Activated naive CD8-positive, alpha-beta T cell treated with anti-CD3 and anti-CD28 coated beads for 36 hours (primary cell): ENCODE data around the gene PXYLP1. TPM values are rescaled to one million over a fixed set of nuclear protein-coding genes. Genes with fewer than 3 reads are reported as not detected.
A peak's percentile ranks its signal among the peaks of the same experiment; 100 is the strongest.

Source experiments
- DNase-seq: peaks from one replicate; pipeline ENCODE4 v3.0.0; 2021
- H3K27ac Mint-ChIP-seq: one replicate; pipeline ENCODE4 v1.8.0; 2022; ENCODE audit warnings: mild to moderate bottlenecking, moderate library complexity, mixed read lengths
- H3K27me3 Mint-ChIP-seq: one replicate; pipeline ENCODE4 v1.8.0; 2022; ENCODE audit warnings: mild to moderate bottlenecking, mixed read lengths
- H3K36me3 Mint-ChIP-seq: one replicate; pipeline ENCODE4 v1.8.0; 2021; ENCODE audit warnings: mild to moderate bottlenecking, mixed read lengths
- H3K4me1 Mint-ChIP-seq: one replicate; pipeline ENCODE4 v1.8.0; 2021; ENCODE audit warnings: mixed read lengths
- H3K4me3 Mint-ChIP-seq: one replicate; pipeline ENCODE4 v1.8.0; 2022; ENCODE audit warnings: mild to moderate bottlenecking, moderate library complexity, mixed read lengths
- H3K9me3 Mint-ChIP-seq: one replicate; pipeline ENCODE4 v1.8.0; 2022; ENCODE audit warnings: mixed read lengths
- total RNA-seq, 2 experiments: library from RNA; stranded (reverse); gene quantifications; one replicate each; pipeline ENCODE4 v1.2.3, GENCODE V29; 2021

PXYLP1 gene
- total RNA-seq, 2 experiments from 2014 or later: 9.9 to 10.5 TPM

DNA sequence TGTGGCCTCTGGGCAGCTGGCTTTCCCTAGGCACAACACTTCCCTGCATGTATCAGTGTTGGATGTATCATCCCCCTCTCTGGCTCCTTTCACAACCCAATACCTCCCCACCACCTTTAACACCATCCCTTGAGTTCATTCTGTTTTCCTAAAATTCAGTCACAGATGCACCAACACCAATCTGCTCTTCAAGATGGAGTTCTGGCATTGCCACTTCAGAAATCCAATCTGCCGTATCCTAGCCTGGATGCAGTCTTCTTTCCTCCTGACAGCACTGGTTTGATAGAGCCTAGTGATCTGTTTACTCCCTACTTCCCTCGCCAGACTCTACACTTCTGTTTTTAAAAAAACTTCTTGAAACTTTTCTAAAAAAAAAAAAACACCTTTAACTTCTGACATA is 21.7 kb downstream of the PXYLP1 start:
- Mint-ChIP-seq H3K4me3 (no peak overlapping the region), H3K9me3 (no peaks in the 10 kb centered on the region), H3K27me3 (no peaks in the 10 kb centered on the region), H3K36me3 (no peaks in the 10 kb centered on the region), H3K4me1 (peaks cover 23% of the 10 kb centered on the region), H3K27ac (no peak overlapping the region)
- DNase-seq: no peak

DNA sequence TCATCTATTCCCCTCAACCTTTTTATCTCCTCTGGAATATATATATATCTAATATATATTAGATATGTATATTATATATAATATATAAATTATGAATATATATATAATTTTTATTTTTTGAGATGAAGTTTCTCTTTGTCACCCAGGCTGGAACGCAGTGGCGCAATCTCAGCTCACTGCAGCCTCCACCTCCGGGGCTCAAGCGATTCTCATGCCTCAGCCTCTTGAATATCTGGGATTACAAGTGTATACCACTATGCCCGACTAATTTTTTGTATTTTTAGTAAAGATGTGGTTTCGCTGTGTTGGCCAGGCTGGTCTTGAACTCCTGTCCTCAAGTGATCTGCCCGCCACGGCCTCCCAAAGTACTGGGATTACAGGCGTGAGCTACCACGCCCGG is 22.2 kb downstream of the PXYLP1 start:
- no peak overlapping the region for H3K4me3 Mint-ChIP-seq
- no peaks in the 10 kb centered on the region for H3K9me3 Mint-ChIP-seq
- H3K27me3 Mint-ChIP-seq: no peaks in the 10 kb centered on the region
- H3K4me1 Mint-ChIP-seq: peaks cover 24% of the 10 kb centered on the region
- H3K36me3 Mint-ChIP-seq: no peaks in the 10 kb centered on the region
- H3K27ac Mint-ChIP-seq: no peak overlapping the region
- no peak for DNase-seq

DNA sequence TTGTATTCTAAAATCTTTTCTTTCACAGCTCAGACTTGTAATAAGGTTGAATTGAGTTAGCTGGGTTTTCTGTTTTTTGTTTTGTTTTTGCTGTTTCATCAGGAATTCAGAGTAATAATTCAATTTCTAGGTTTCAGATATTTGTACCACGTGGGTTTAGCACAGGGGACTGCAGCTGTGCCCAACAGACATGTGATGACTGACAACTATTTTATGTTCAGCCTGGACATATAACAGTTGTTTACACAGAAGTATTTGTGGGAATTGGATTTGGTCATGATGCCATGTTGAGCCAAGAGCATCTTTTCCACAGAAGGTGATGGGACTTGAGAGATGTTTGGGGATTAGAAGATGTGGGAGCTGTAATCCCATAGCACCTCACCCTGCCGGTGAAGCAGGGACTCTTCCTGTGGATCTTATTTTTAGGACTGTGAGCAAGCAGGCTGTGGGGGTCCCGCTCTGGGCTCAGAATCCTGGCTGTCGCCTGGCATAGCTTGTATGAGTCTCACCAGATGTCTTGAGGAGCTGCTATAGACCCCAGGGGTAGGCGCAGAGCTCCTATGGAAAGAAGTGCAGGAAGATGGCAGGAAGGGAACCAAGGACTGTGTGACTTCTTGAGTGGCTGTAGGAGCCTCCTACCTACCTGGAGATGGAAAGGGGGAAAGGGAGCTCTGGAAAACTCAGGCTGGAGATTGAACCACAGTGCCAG is 23.7 kb downstream of the PXYLP1 start:
- H3K27ac Mint-ChIP-seq: no peak overlapping the region
- H3K36me3 Mint-ChIP-seq: no peaks in the 10 kb centered on the region
- DNase-seq: no peak
- peaks cover 25% of the 10 kb centered on the region for H3K4me1 Mint-ChIP-seq
- no peak overlapping the region for H3K4me3 Mint-ChIP-seq
- no peaks in the 10 kb centered on the region for H3K9me3 Mint-ChIP-seq
- H3K27me3 Mint-ChIP-seq: no peaks in the 10 kb centered on the region

DNA sequence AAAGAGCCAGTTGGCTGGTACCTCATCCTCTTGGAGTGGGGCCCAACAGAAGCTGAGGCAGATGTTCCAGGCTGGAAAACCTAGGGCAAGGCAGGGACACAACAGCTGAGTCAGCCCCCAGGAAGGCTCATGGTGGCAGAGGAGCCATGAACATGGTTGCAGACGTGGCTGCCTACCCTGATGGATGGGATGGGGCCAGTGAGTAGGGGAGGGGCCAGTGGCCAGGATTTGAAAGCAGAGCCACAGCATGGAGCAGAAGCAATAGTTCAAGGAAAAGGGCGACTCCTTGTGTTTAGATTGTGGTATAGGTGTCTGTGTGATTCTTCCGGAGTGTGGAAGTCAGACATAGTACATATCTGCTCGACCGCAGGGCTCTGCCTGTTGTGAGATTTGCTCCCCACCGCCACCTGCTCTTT is 24.2 kb downstream of the PXYLP1 start:
- Mint-ChIP-seq H3K4me1 (peaks cover 26% of the 10 kb centered on the region), H3K27me3 (no peaks in the 10 kb centered on the region), H3K4me3 (no peak overlapping the region), H3K27ac (no peak overlapping the region), H3K36me3 (peaks cover 2% of the 10 kb centered on the region), H3K9me3 (no peaks in the 10 kb centered on the region)
- no peak for DNase-seq

DNA sequence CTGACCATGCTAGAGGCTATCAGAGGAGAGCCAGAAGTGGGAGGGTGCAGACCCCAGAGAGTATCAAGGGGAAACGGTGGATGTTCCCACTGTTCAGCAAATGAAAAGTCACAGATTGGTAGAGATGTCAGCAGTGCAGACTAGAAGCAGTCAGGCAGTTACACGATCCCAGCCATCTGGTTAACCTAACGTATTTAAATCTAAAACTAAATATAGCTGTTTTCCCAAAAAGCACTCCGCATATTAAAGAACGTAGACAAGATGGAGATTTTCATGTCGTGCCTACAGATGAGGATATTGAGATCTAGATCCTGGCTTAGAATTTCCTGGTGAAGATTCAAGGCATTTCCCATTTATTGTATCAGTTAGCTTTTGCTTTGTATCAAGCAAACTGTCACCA is 25.2 kb downstream of the PXYLP1 start:
- Mint-ChIP-seq H3K9me3 (no peaks in the 10 kb centered on the region), H3K4me1 (peaks cover 36% of the 10 kb centered on the region), H3K36me3 (peaks cover 11% of the 10 kb centered on the region), H3K27me3 (no peaks in the 10 kb centered on the region), H3K27ac (peak overlapping the region; percentile 31), H3K4me3 (no peak overlapping the region)
- no peak for DNase-seq

DNA sequence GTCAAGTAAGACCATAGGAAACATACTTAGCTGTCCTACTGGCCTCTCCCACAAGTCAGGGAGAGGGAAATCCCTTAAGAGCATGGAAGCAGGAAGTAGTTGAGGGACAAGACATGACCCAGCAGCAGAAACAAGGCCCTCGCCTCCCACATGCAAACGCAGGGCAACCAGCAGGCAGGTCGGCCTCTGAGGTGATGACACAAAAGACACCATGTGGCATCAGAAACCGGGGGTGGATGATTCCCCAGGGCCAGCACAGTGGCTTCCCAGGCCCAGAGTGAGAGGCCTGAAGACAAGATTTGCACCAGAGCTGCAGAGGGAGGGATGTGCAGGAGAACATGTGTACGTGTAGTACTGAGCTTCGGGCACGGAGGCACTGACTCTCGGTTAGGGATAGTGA is 26.3 kb downstream of the PXYLP1 start:
- DNase-seq: no peak
- H3K27ac Mint-ChIP-seq: no peak overlapping the region
- H3K36me3 Mint-ChIP-seq: peaks cover 13% of the 10 kb centered on the region
- H3K27me3 Mint-ChIP-seq: no peaks in the 10 kb centered on the region
- H3K4me1 Mint-ChIP-seq: peaks cover 37% of the 10 kb centered on the region
- H3K9me3 Mint-ChIP-seq: no peaks in the 10 kb centered on the region
- H3K4me3 Mint-ChIP-seq: no peak overlapping the region

DNA sequence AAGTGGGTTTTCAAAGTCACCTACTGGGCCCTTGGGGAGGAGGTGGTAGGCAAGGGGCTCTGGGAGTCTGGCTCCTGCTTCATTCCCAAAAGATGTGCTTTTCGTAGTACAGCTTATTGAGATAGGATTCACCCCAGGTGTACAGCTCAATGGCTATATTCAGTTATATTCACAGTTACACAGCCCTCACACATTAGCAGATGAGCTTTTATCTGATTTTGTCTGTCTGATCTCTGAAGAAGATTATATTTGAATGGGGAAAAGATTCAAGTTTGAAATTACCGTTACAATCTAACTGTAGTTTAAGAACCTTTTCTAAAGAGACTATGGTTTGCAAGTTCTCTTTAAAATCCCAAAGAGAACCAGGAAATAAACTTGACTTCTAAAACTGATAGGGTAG is 27.3 kb downstream of the PXYLP1 start:
- H3K27ac Mint-ChIP-seq: peak overlapping the region; percentile 18
- no peak overlapping the region for H3K4me3 Mint-ChIP-seq
- no peaks in the 10 kb centered on the region for H3K9me3 Mint-ChIP-seq
- peaks cover 13% of the 10 kb centered on the region for H3K36me3 Mint-ChIP-seq
- no peaks in the 10 kb centered on the region for H3K27me3 Mint-ChIP-seq
- DNase-seq: no peak
- peaks cover 37% of the 10 kb centered on the region for H3K4me1 Mint-ChIP-seq

DNA sequence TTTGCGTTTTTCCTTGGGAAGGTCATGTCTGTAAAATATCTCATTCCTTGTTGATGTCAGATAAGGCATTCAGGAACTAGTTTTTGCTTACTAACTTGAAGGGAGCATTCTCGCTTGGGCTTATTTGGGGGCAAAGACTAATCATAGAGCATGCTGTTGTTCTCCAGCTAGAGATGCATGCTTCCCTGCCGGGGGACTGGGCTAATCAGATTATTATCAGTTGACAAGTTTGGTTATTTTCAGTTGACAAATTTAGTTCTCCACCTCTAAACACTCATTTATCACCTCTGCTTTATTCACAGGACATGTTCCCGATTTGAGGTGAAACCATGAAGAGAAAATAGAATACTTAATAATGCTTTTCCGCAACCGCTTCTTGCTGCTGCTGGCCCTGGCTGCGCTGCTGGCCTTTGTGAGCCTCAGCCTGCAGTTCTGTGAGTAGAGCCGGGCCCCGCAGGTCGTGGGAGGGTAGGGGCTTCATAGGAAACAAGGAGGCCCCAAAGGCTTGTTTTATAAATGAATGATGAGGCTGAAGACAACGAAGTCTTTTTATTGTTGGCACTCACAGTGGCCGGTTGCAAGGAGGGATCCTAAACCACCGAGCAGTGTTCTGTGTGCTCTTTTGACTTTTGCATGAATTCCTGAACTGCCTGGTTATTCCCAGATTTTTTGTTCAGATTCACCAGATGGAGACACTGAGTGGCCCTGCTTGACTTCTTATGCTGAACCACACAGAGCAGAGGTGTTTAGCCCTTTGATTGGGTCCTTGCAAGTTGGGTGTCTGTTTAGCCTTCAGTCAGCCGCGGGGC is 28.4 kb downstream of the PXYLP1 start:
- Mint-ChIP-seq H3K4me1 (peaks cover 37% of the 10 kb centered on the region), H3K27me3 (no peaks in the 10 kb centered on the region), H3K9me3 (no peaks in the 10 kb centered on the region), H3K27ac (no peak overlapping the region), H3K4me3 (no peak overlapping the region), H3K36me3 (peaks cover 13% of the 10 kb centered on the region)
- DNase-seq: no peak

DNA sequence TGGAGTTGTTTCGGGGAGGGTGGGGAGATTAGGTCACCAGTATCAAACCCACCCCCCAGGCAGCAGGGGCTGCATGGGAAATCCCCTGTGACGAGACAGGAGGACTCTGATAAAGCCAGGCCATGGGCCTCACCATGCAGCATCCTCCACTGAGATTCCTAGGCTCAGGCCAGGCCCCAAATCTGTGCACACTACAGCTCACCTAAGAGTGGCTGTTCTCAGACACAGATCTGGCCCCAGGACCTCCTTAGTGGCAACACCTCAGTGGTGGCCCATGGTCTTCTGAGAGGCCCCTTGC is 29.0 kb downstream of the PXYLP1 start:
- no peaks in the 10 kb centered on the region for H3K27me3 Mint-ChIP-seq
- H3K4me3 Mint-ChIP-seq: no peak overlapping the region
- H3K27ac Mint-ChIP-seq: no peak overlapping the region
- H3K9me3 Mint-ChIP-seq: no peaks in the 10 kb centered on the region
- peaks cover 39% of the 10 kb centered on the region for H3K4me1 Mint-ChIP-seq
- H3K36me3 Mint-ChIP-seq: peaks cover 17% of the 10 kb centered on the region
- DNase-seq: no peak

DNA sequence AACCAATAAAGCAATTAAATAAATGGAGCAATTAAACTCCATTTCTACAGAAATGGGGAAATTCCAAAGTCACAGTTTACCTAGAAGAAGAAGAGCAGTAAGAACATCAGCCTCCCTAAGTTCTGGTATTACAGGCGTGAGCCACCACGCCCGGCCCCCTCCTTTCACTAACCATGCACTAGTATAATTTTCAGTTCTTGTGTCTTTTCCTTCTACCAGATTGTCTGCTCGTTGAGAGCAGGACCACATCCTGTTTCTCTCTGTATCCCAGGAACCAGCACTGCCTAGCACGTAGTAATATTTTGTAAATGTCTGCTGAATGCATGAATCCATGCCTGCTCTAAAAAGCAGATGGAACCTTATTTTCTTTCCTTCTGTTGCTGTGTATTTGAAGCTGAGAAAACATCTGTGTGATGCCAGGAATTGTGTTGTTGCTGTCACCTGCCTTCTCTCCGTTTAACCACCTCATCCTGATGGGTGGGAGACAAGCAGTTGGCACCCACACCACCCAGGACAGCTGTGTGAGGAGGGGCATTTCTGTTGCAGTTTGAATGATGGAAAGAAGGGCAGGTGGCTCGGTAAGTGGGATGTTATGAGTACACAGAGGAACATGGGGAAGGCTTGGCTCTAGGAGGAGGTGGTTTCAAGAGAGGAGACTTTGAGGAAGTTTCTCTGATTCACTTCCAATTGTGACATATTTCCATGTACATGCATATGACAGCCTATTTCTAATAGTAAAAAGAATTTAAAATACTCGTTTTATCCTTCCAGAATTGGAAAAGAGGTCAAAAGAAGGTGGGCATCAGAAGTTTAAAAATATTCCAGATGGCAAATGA is 30.1 kb downstream of the PXYLP1 start:
- Mint-ChIP-seq H3K27ac (no peak overlapping the region), H3K9me3 (no peaks in the 10 kb centered on the region), H3K36me3 (peaks cover 19% of the 10 kb centered on the region), H3K4me1 (peaks cover 44% of the 10 kb centered on the region), H3K4me3 (no peak overlapping the region), H3K27me3 (no peaks in the 10 kb centered on the region)
- DNase-seq: no peak

DNA sequence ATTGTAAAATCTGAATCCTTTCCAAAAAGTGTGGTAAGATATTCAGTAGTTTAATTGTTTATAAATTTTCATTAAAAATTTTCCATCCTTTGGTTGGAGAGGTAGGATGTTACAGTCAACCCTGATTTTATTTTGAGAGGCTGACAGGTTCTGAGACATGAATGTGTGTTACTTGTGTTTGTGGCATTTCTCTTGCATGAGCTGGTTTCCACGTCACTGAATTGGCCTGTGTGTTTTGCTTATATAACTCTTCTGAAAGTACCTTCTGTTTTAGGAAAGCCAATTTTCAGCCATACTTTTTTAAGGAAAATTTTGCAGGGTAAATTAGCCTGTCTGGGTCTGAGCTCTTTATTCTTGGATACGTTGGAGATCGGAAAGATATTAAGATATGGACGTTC is 30.7 kb downstream of the PXYLP1 start:
- Mint-ChIP-seq H3K36me3 (peaks cover 19% of the 10 kb centered on the region), H3K4me3 (no peak overlapping the region), H3K27me3 (no peaks in the 10 kb centered on the region), H3K9me3 (no peaks in the 10 kb centered on the region), H3K4me1 (peaks cover 48% of the 10 kb centered on the region), H3K27ac (no peak overlapping the region)
- no peak for DNase-seq

DNA sequence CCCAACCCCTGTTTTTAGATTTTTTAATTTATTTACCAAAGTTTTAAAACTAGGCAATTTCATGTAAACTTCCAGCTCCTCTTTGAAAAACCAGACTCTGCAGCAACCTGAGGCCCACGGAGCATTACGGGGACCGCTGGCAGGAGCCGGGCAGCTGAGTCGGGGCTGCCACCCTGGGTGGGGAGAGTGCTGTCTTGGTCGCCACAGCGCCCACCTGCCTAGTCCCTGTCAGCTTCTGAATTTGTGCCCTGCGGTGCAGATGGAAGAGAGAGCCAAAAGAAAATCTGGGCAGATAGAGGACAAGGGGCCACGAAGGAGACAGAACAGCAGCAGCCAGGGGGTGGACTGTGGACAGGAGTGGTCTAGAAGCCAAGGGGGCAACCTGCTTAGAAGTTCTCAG is 34.6 kb downstream of the PXYLP1 start:
- peaks cover 13% of the 10 kb centered on the region for H3K36me3 Mint-ChIP-seq
- H3K27me3 Mint-ChIP-seq: no peaks in the 10 kb centered on the region
- H3K27ac Mint-ChIP-seq: peak overlapping the region; percentile 94
- H3K4me1 Mint-ChIP-seq: peaks cover 40% of the 10 kb centered on the region
- H3K9me3 Mint-ChIP-seq: no peaks in the 10 kb centered on the region
- H3K4me3 Mint-ChIP-seq: peak overlapping the region; percentile 81
- DNase-seq: no peak

DNA sequence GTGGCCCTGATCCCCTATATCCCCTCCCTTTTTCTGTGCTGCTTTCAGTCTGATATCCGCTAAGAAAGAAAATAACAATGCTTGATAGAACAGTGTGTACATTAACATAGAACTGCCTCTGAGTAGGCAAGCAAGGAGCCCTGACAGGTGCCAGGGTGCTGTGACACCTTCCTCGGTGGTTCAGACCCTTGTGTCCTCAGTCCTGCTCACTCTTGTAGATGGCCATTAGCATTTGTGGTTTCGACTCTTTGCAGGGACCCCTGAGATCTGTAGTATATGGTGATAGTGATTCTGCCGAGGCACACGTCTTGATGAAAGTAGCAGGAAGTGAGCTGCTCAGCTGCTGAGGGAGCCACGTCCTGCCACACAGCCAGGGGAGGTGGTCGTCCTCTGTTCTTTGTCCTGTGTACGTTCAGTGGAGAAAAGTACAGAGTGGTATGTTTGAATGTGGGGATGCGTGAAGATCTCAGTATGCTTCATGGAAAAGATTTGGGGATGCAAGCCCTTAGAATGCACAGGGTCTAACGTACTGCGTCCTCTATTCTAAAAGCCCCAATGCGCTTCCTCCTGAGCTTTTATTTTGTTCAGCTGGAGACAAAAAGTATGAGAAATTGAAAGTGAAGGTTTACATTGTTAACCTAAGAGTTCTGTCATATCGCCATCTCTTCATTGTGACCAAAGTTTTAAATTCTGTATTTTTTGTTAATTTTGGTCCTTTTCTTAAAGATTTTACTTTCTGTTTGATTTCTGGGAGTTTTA is 35.4 kb downstream of the PXYLP1 start:
- Mint-ChIP-seq H3K27ac (peak overlapping the region; percentile 94), H3K9me3 (no peaks in the 10 kb centered on the region), H3K4me3 (peak overlapping the region; percentile 81), H3K27me3 (no peaks in the 10 kb centered on the region), H3K36me3 (peaks cover 7% of the 10 kb centered on the region), H3K4me1 (peaks cover 32% of the 10 kb centered on the region)
- DNase-seq: peak; percentile 38

DNA sequence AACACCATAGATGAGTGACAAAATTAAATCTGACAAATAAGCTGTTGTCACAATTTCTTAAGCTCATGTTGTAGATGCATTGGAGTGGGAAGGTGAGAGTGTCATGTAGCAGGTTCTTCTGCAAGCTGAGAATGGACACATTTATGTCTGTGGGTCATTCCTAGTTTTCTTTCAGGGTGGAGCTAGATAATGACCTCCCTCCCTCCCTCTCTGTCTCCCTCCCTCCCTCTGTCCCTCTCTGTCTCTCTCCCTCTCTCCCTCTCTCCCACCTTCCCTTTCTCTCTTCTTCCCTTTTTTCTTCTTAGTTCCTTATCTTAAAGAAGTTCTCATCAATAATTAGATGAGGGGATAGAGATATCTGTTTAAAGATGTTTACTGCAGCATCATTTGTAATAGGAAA is 36.0 kb downstream of the PXYLP1 start:
- Mint-ChIP-seq H3K27ac (peak overlapping the region; percentile 94), H3K4me1 (peaks cover 29% of the 10 kb centered on the region), H3K36me3 (peaks cover 5% of the 10 kb centered on the region), H3K9me3 (no peaks in the 10 kb centered on the region), H3K4me3 (peak overlapping the region; percentile 81), H3K27me3 (no peaks in the 10 kb centered on the region)
- DNase-seq: no peak

DNA sequence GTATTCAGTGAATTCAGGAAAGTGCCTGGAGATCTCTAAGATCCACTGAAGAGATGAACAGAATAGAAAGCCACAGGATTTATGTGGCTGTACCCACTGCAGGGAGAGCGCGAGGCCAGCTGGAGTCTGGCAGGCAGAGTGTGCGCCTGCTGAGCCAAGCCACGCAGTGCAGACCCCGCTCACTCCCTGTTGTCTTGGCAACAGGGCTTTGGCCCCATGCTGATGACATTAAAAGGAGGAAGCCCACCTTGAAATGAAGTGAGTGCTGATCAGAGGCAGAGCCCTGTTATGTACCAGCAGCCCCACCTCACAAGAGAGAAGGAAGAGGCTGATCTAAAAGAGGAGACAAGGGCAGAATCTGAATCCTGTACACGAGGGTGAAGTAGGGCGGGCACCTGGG is 36.7 kb downstream of the PXYLP1 start:
- H3K4me3 Mint-ChIP-seq: peak overlapping the region; percentile 81
- DNase-seq: no peak
- no peaks in the 10 kb centered on the region for H3K9me3 Mint-ChIP-seq
- H3K4me1 Mint-ChIP-seq: peaks cover 34% of the 10 kb centered on the region
- peak overlapping the region; percentile 94 for H3K27ac Mint-ChIP-seq
- H3K36me3 Mint-ChIP-seq: peaks cover 5% of the 10 kb centered on the region
- H3K27me3 Mint-ChIP-seq: no peaks in the 10 kb centered on the region
